Neuronal stem cell (in vitro differentiated cells): ENCODE measurements around the gene MVK.
"Not testable (repeated sequence)": the region's sequence is repeated elsewhere in the genome, so short reads cannot be mapped to it uniquely, and the experiment has no call there.

Experiments
- DNase-seq: peaks from one replicate; pipeline ENCODE4 v3.0.0-alpha.2; 2013; ENCODE audit warnings: low spot score
- H2AFZ ChIP-seq: one replicate; pipeline ENCODE4 v1.6.1; 2013; ENCODE audit warnings: mild to moderate bottlenecking, low read length, inconsistent platforms
- H2AK5ac ChIP-seq: 2 replicates; pipeline ENCODE4 v1.6.1; 2013; ENCODE audit warnings: low read depth, mild to moderate bottlenecking, inconsistent platforms, low read length, moderate library complexity, mixed read lengths
- H2BK120ac ChIP-seq: 2 replicates; pipeline ENCODE4 v1.6.1; 2013; ENCODE audit warnings: low read depth, mild to moderate bottlenecking, inconsistent platforms, low read length, moderate library complexity, mixed read lengths
- H2BK12ac ChIP-seq: one replicate; pipeline ENCODE4 v1.6.1; 2013; ENCODE audit warnings: low read length, inconsistent platforms
- H2BK15ac ChIP-seq: 2 replicates; pipeline ENCODE4 v1.6.1; 2013; ENCODE audit warnings: mild to moderate bottlenecking, low read length, inconsistent platforms, mixed read lengths
- H2BK5ac ChIP-seq: one replicate; pipeline ENCODE4 v1.6.1; 2013; ENCODE audit warnings: inconsistent platforms, mild to moderate bottlenecking, low read length, moderate library complexity
- H3K14ac ChIP-seq: one replicate; pipeline ENCODE4 v1.6.1; 2013; ENCODE audit warnings: low read length, inconsistent platforms
- H3K18ac ChIP-seq: 2 replicates; pipeline ENCODE4 v1.6.1; 2013; ENCODE audit warnings: low read length, inconsistent platforms
- H3K23ac ChIP-seq: 2 replicates; pipeline ENCODE4 v1.6.1; 2013; ENCODE audit warnings: low read depth, mild to moderate bottlenecking, mixed read lengths, low read length, inconsistent platforms; ENCODE audit not compliant: poor library complexity
- H3K27ac ChIP-seq: replicated peaks from 3 replicates; pipeline ENCODE4 v1.5.1; 2013; ENCODE audit warnings: low read length, inconsistent platforms
- H3K27me3 ChIP-seq, 3 experiments: 2 replicates each; pipeline ENCODE4 v1.6.1; 2013; ENCODE audit warnings: low read length in 3 of 3, mild to moderate bottlenecking in 2 of 3, inconsistent platforms in 1 of 3, low read depth in 1 of 3, mixed read lengths in 1 of 3, moderate library complexity in 1 of 3; ENCODE audit not compliant: control insufficient read depth in 3 of 3, insufficient read depth in 3 of 3
- H3K36me3 ChIP-seq, 2 donors: replicated peaks in 1 of 2; 2 replicates each; pipeline ENCODE4 v1.6.1; 2013; ENCODE audit warnings: low read length in 2 of 2; ENCODE audit not compliant: control insufficient read depth in 2 of 2, insufficient read depth in 2 of 2
- H3K4ac ChIP-seq: 2 replicates; pipeline ENCODE4 v1.6.1; 2013; ENCODE audit warnings: inconsistent platforms, mild to moderate bottlenecking, low read length, moderate library complexity
- H3K4me1 ChIP-seq, 2 donors: 1 replicate in 1 of 2; 2 replicates in 1 of 2; pipeline ENCODE4 v1.6.1; 2013; ENCODE audit warnings: low read length in 2 of 2, low read depth in 1 of 2; ENCODE audit not compliant: control insufficient read depth in 2 of 2, insufficient read depth in 1 of 2
- H3K4me2 ChIP-seq: one replicate; pipeline ENCODE4 v1.6.1; 2013; ENCODE audit warnings: mild to moderate bottlenecking, low read length, inconsistent platforms; ENCODE audit not compliant: insufficient read depth, poor library complexity, severe bottlenecking
- H3K4me3 ChIP-seq, 2 donors: 2 replicates each; pipeline ENCODE4 v1.5.1; 2013; ENCODE audit warnings: low read length in 2 of 2, mild to moderate bottlenecking in 2 of 2, inconsistent platforms in 1 of 2, moderate library complexity in 1 of 2
- H3K79me1 ChIP-seq: one replicate; pipeline ENCODE4 v1.6.1; 2013; ENCODE audit warnings: low read depth, mild to moderate bottlenecking, inconsistent platforms, low read length, moderate library complexity
- H3K9ac ChIP-seq: one replicate; pipeline ENCODE4 v1.6.1; 2013; ENCODE audit warnings: mild to moderate bottlenecking, low read depth, low read length, inconsistent platforms; ENCODE audit not compliant: poor library complexity
- H3K9me3 ChIP-seq, 2 donors: replicated peaks in 1 of 2; 2 replicates each; pipeline versions ENCODE3 to v1.6.1; 2013; ENCODE audit warnings: low read length in 2 of 2, mild to moderate bottlenecking in 2 of 2, inconsistent platforms in 1 of 2, low read depth in 1 of 2, mixed read lengths in 1 of 2, moderate library complexity in 1 of 2; ENCODE audit not compliant: control insufficient read depth in 2 of 2, insufficient read depth in 1 of 2
- H4K8ac ChIP-seq: one replicate; pipeline ENCODE4 v1.6.1; 2013; ENCODE audit warnings: low read depth, mild to moderate bottlenecking, inconsistent platforms, low read length, moderate library complexity
- H4K91ac ChIP-seq: one replicate; pipeline ENCODE4 v1.6.1; 2013; ENCODE audit warnings: low read length, low read depth, mild to moderate bottlenecking, inconsistent platforms; ENCODE audit not compliant: poor library complexity
- WGBS, 2 donors: extraction: QIAGEN DNeasy Blood & Tissue Kit; methylation state at CpG; one replicate each; pipeline ENCODE4 v1.1.7; 2013; ENCODE audit warnings: missing lambda C conversion rate in 2 of 2, mixed read lengths in 1 of 2; ENCODE audit not compliant: insufficient read length in 2 of 2, insufficient replicate concordance in 1 of 2; ENCODE audit errors: extremely low coverage in 2 of 2; 5-methylcytosine and 5-hydroxymethylcytosine counted together

MVK gene

GRCh38 chr12:109601557-109601956 is 28.0 kb downstream of the MVK start:
- H3K27ac ChIP-seq = no peak overlapping the region
- H3K79me1 ChIP-seq = no peaks in the 10 kb centered on the region
- no peak overlapping the region for H3K14ac ChIP-seq
- H3K4ac ChIP-seq = no peak overlapping the region
- no peak overlapping the region for H4K91ac ChIP-seq
- peaks cover 8 to 27% of the 10 kb centered on the region in 2 donors for H3K4me1 ChIP-seq
- H3K27me3 ChIP-seq = peaks cover 0 to 12% (median 0%) of the 10 kb centered on the region in 3 experiments
- H4K8ac ChIP-seq = no peak overlapping the region
- peak overlapping the region; percentile 13 for H3K18ac ChIP-seq
- no peak overlapping the region for H2BK120ac ChIP-seq
- WGBS, 2 donors = no CpG with 5 or more reads among the region's 8 CpGs
- peaks cover 0 to 7% of the 10 kb centered on the region in 2 donors for H3K36me3 ChIP-seq
- H3K23ac ChIP-seq = no peak overlapping the region
- H3K9me3 ChIP-seq = no peaks in the 10 kb centered on the region
- H3K4me3 ChIP-seq = no peak overlapping the region
- no peak for DNase-seq
- peak overlapping the region; percentile 88 for H2AK5ac ChIP-seq
- H3K9ac ChIP-seq = no peak overlapping the region
- H2AFZ ChIP-seq = no peak overlapping the region
- H3K4me2 ChIP-seq = no peak overlapping the region
- peak overlapping the region; percentile 30 for H2BK12ac ChIP-seq
- peak overlapping the region; percentile 29 for H2BK15ac ChIP-seq
- no peak overlapping the region for H2BK5ac ChIP-seq

- not testable (repeated sequence) for H3K36me3 ChIP-seq, H3K27ac ChIP-seq, H3K23ac ChIP-seq, H3K4me2 ChIP-seq, H3K9ac ChIP-seq, H3K9me3 ChIP-seq, H3K4ac ChIP-seq, H3K79me1 ChIP-seq, H2BK120ac ChIP-seq, H2AFZ ChIP-seq, H2BK12ac ChIP-seq, H4K91ac ChIP-seq, H2BK5ac ChIP-seq, DNase-seq, H4K8ac ChIP-seq, H3K14ac ChIP-seq, H3K4me3 ChIP-seq
- WGBS, 2 donors = no CpG with 5 or more reads among the region's 5 CpGs
- Histone ChIP-seq H2BK15ac (peak overlapping the region; percentile 69), H3K4me1 (peaks cover 11 to 31% of the 10 kb centered on the region in 2 donors), H2AK5ac (peak overlapping the region; percentile 88), H3K27me3 (peaks cover 0 to 12% (median 0%) of the 10 kb centered on the region in 3 experiments), H3K18ac (peak overlapping the region; percentile 65)
Observed at GRCh38 chr12:109602132-109602531, 28.5 kb downstream of the MVK start.

- H3K27ac ChIP-seq = no peak overlapping the region
- no peak overlapping the region for H3K4me2 ChIP-seq
- H3K36me3 ChIP-seq = no peaks in the 10 kb centered on the region
- peaks cover 2% of the 10 kb centered on the region for H3K79me1 ChIP-seq
- peaks cover 0 to 22% (median 0%) of the 10 kb centered on the region in 3 experiments for H3K27me3 ChIP-seq
- peak overlapping the region; percentile 70 for H2BK15ac ChIP-seq
- H2BK5ac ChIP-seq = peak overlapping the region; percentile 85
- H2AK5ac ChIP-seq = peak overlapping the region; percentile 88
- H3K14ac ChIP-seq = no peak overlapping the region
- H2AFZ ChIP-seq = no peak overlapping the region
- H2BK12ac ChIP-seq = peak overlapping the region; percentile 91
- H3K18ac ChIP-seq = peak overlapping the region; percentile 89
- no peak overlapping the region for H2BK120ac ChIP-seq
- H3K9ac ChIP-seq = peak overlapping the region; percentile 66
- H3K23ac ChIP-seq = no peak overlapping the region
- no peak overlapping the region for H3K4me3 ChIP-seq
- H3K4ac ChIP-seq = no peak overlapping the region
- no peaks in the 10 kb centered on the region for H3K9me3 ChIP-seq
- no peak overlapping the region for H4K8ac ChIP-seq
- H3K4me1 ChIP-seq = peaks cover 8 to 31% of the 10 kb centered on the region in 2 donors
- DNase-seq = no peak
- H4K91ac ChIP-seq = no peak overlapping the region
- no CpG with 5 or more reads among the region's 3 CpGs for WGBS, 2 donors
Observed at GRCh38 chr12:109604132-109604585, 30.6 kb downstream of the MVK start.

GRCh38 chr12:109605016-109605415 is 31.4 kb downstream of the MVK start:
- H3K14ac ChIP-seq = no peak overlapping the region

More at GRCh38 chr12:109605016-109605415, 31.4 kb downstream of the MVK start:
- Histone ChIP-seq H3K9ac (no peak overlapping the region), H4K91ac (no peak overlapping the region), H4K8ac (no peak overlapping the region), H2AK5ac (peak overlapping the region; percentile 26), H2BK5ac (no peak overlapping the region), H3K4me2 (no peak overlapping the region), H2BK12ac (no peak overlapping the region), H2AFZ (no peak overlapping the region), H3K36me3 (no peaks in the 10 kb centered on the region), H2BK120ac (no peak overlapping the region), H3K23ac (no peak overlapping the region), H3K18ac (peak overlapping the region; percentile 36), H3K4me1 (peaks cover 8 to 32% of the 10 kb centered on the region in 2 donors), H3K4ac (no peak overlapping the region), H2BK15ac (peak overlapping the region; percentile 6), H3K9me3 (no peaks in the 10 kb centered on the region), H3K27ac (no peak overlapping the region), H3K27me3 (peaks cover 0 to 30% (median 0%) of the 10 kb centered on the region in 3 experiments), H3K4me3 (no peak overlapping the region), H3K79me1 (peaks cover 2% of the 10 kb centered on the region)
- DNase-seq = no peak
- no CpG with 5 or more reads among the region's 5 CpGs for WGBS, 2 donors
